ENCODE data around the gene CFD.

GRCh38 chr19:875265-875879 is 15.9 kb downstream of the CFD start:
- TF ChIP-seq YY1 (IDR thresholded peaks at IDR 0.05; ENCODE audit: low read depth, low read length) = no peak
- no peak for TF ChIP-seq ZNF274 (IDR thresholded peaks at IDR 0.05; ENCODE audit: insufficient read depth, insufficient read length)
- TF ChIP-seq CTCF (IDR thresholded peaks at IDR 0.05 in 2 of 3, conservative IDR thresholded peaks at IDR 0.05 in 1 of 3; ENCODE audit: control insufficient read depth in 2 of 3, extremely low read depth in 1 of 3, insufficient read depth in 1 of 3, low read depth in 3 of 3, low read length in 3 of 3) = no peak
- no peak for TF ChIP-seq ATF3 (IDR thresholded peaks at IDR 0.05; ENCODE audit: borderline replicate concordance, extremely low read depth, low read depth, low read length)
- no peak for TF ChIP-seq ZNF384 (IDR thresholded peaks at IDR 0.05; ENCODE audit: borderline replicate concordance, low read depth, low read length)
